Endothelial cell of umbilical vein (primary cell): ENCODE results near the gene DAPK2. TPM values are rescaled to one million over a fixed set of nuclear protein-coding genes. Genes with fewer than 3 reads are reported as not detected.

Experiments
- BruUV-seq: library from RNA; stranded (reverse); fragments of 400-500 nt; replicated peaks from 2 replicates; lab custom pipeline; 2021; lab: Mats Ljungman, UMichigan
- CTCF ChIA-PET: fragments of 300-600, 350-600 bp; sonication (Branson Sonifier 250); formaldehyde crosslinking; loops from one replicate; lab custom pipeline; 2021; ENCODE audit warnings: antibody characterized with exemption, inconsistent platforms; lab: Charles Lee
- POLR2A ChIA-PET: fragments of 300-600, 350-600 bp; sonication (Branson Sonifier 250); formaldehyde crosslinking; loops from one replicate; lab custom pipeline; 2021; ENCODE audit warnings: antibody characterized with exemption, inconsistent platforms; lab: Charles Lee
- DNase-seq: peaks from one replicate; pipeline ENCODE4 v3.0.0-alpha.2; 2011; ENCODE audit warnings: low read depth, low spot score
- FAIRE-seq: peaks from 2 replicates; lab custom pipeline; 2011; peaks lifted over from hg19 to GRCh38; lab: Jason Lieb, UNC
- H2AFZ ChIP-seq: 2 replicates; pipeline ENCODE4 v1.6.0; 2012; ENCODE audit warnings: low read depth, low read length, control low read depth, inconsistent platforms
- H3K27ac ChIP-seq: 2 replicates; pipeline ENCODE4 v1.5.1; 2011; ENCODE audit warnings: low read depth, mild to moderate bottlenecking, control low read depth, low read length, moderate library complexity; ENCODE audit not compliant: insufficient read depth
- H3K27me3 ChIP-seq, 2 experiments: 2 replicates each; pipeline versions ENCODE4 v1.6.0 to v1.6.1; 2011; ENCODE audit warnings: low read length in 2 of 2, mixed read lengths in 1 of 2; ENCODE audit not compliant: control insufficient read depth in 2 of 2, insufficient read depth in 2 of 2
- H3K36me3 ChIP-seq, 2 experiments: 2 replicates in 1 of 2; 3 replicates in 1 of 2; pipeline ENCODE4 v1.5.1; 2011; ENCODE audit warnings: low read length in 2 of 2, mild to moderate bottlenecking in 1 of 2, moderate library complexity in 1 of 2; ENCODE audit not compliant: control insufficient read depth in 2 of 2, insufficient read depth in 2 of 2; ENCODE audit errors: extremely low read depth in 1 of 2
- H3K4me1 ChIP-seq: 3 replicates; pipeline ENCODE4 v1.5.1; 2011; ENCODE audit warnings: mild to moderate bottlenecking, low read length; ENCODE audit not compliant: control insufficient read depth, insufficient read depth; ENCODE audit errors: extremely low read depth
- H3K4me2 ChIP-seq: 2 replicates; pipeline ENCODE4 v1.6.1; 2011; ENCODE audit warnings: low read length, control low read depth, mixed read lengths; ENCODE audit not compliant: insufficient read depth
- H3K4me3 ChIP-seq, 3 experiments: fragments of 200-600 bp in 1 of 3; sonication (generic), shearing (Covaris generic) in 1 of 3; replicated peaks in 1 of 3; 2 replicates each; pipeline ENCODE4 v1.5.1; 2011 to 2016; ENCODE audit warnings: control low read depth in 3 of 3, low read length in 3 of 3, mild to moderate bottlenecking in 2 of 3, inconsistent platforms in 1 of 3, low read depth in 1 of 3, moderate library complexity in 1 of 3; ENCODE audit not compliant: insufficient read depth in 1 of 3
- H3K79me2 ChIP-seq: 2 replicates; pipeline ENCODE4 v1.6.0; 2012; ENCODE audit warnings: low read length, inconsistent platforms; ENCODE audit not compliant: control insufficient read depth, insufficient read depth
- H3K9ac ChIP-seq: replicated peaks from 2 replicates; pipeline ENCODE3; 2011; ENCODE audit warnings: low read length, control low read depth; ENCODE audit not compliant: insufficient read depth; ENCODE audit errors: extremely low read depth
- H3K9me1 ChIP-seq: replicated peaks from 3 replicates; pipeline ENCODE4 v1.6.0; 2011; ENCODE audit warnings: mild to moderate bottlenecking, low read length; ENCODE audit not compliant: control insufficient read depth, insufficient read depth; ENCODE audit errors: extremely low read depth
- H3K9me3 ChIP-seq: replicated peaks from 2 replicates; pipeline ENCODE4 v1.5.1; 2012; ENCODE audit warnings: low read length, inconsistent platforms; ENCODE audit not compliant: control insufficient read depth, insufficient read depth
- H4K20me1 ChIP-seq: replicated peaks from 2 replicates; pipeline ENCODE3; 2011; ENCODE audit warnings: mild to moderate bottlenecking, low read length; ENCODE audit not compliant: control insufficient read depth, insufficient read depth; ENCODE audit errors: extremely low read depth
- EZH2 ChIP-seq: IDR thresholded peaks from 2 replicates; pipeline ENCODE4 v1.6.1; 2012; ENCODE audit warnings: borderline replicate concordance, low read depth, mild to moderate bottlenecking, moderate library complexity, low read length, inconsistent platforms; ENCODE audit not compliant: severe bottlenecking
- FOS ChIP-seq: IDR thresholded peaks from 2 replicates; pipeline ENCODE4 v1.6.1; 2011; ENCODE audit warnings: mild to moderate bottlenecking, low read length, moderate library complexity, borderline replicate concordance; ENCODE audit not compliant: insufficient read depth
- GATA2 ChIP-seq: IDR thresholded peaks from 2 replicates; pipeline ENCODE4 v1.7.0; 2011; ENCODE audit warnings: low read depth, mild to moderate bottlenecking, moderate library complexity, mixed read lengths, low read length; ENCODE audit not compliant: insufficient read length, insufficient read depth
- JUN ChIP-seq: IDR thresholded peaks from 2 replicates; pipeline ENCODE4 v1.6.1; 2011; ENCODE audit warnings: borderline replicate concordance, low read depth; ENCODE audit not compliant: insufficient read length, insufficient read depth
- MYC ChIP-seq: IDR thresholded peaks from one replicate; pipeline ENCODE4 v1.6.1; 2011; ENCODE audit warnings: mild to moderate bottlenecking, low read depth, low read length
- POLR2A ChIP-seq: IDR thresholded peaks from 2 replicates; pipeline ENCODE4 v1.6.1; 2012; ENCODE audit warnings: low read depth, mild to moderate bottlenecking, control low read depth, low read length
- POLR2AphosphoS5 ChIP-seq: IDR thresholded peaks from 2 replicates; pipeline ENCODE4 v1.6.1; 2012; ENCODE audit warnings: low read depth, mild to moderate bottlenecking, control low read depth, low read length, moderate library complexity; ENCODE audit not compliant: insufficient read depth
- dilution Hi-C: fragments of 300-500 bp; cut with MboI; formaldehyde crosslinking; loops from one replicate; pipeline ENCODE4 v1.15.0; 2019; ENCODE audit warnings: low sequenced_read_pairs; ENCODE audit not compliant: extremely low pct_ligation_motif_present
- intact Hi-C: fragments of 100-400 bp; cut with micrococcal nuclease; formaldehyde crosslinking; loops from one replicate; pipeline ENCODE4 v1.10.0; 2022
- polyA plus RNA-seq, 4 experiments: library from polyadenylated mRNA; depleted of rRNA in 3 of 4; stranded (reverse) in 3 of 4; unstranded in 1 of 4; fragments of >200 nt; gene quantifications; 2 replicates each; pipeline versions ENCODE4 v1.2.1 to v1.2.3, GENCODE V29; 2011 to 2012; ENCODE audit warnings: missing spikeins in 1 of 4
- total RNA-seq: library from RNA; stranded (reverse); gene quantifications from 2 replicates; pipeline ENCODE4 v1.2.3, GENCODE V29; 2021
- TF ChIP-seq, protein P1 (sequence below), 2 donors: IDR thresholded peaks; 1 replicate in 1 of 2; 2 replicates in 1 of 2; pipeline ENCODE4 v1.5.1; 2011; ENCODE audit warnings: low read length in 2 of 2, mild to moderate bottlenecking in 2 of 2, moderate library complexity in 2 of 2, control low read depth in 1 of 2, inconsistent platforms in 1 of 2, low read depth in 1 of 2; ENCODE audit not compliant: insufficient read depth in 1 of 2; ENCODE audit errors: extremely low read depth in 1 of 2
- TF ChIP-seq, protein P2 (sequence below): IDR thresholded peaks from 2 replicates; pipeline ENCODE4 v1.6.1; 2011; ENCODE audit not compliant: insufficient read depth, insufficient read length

DAPK2 gene
- total and polyA plus RNA-seq, 2 donors (not counting 3 experiments of a cell fraction or from before 2014, with no cell fraction given): 2.8 to 6.7 TPM

DNA sequence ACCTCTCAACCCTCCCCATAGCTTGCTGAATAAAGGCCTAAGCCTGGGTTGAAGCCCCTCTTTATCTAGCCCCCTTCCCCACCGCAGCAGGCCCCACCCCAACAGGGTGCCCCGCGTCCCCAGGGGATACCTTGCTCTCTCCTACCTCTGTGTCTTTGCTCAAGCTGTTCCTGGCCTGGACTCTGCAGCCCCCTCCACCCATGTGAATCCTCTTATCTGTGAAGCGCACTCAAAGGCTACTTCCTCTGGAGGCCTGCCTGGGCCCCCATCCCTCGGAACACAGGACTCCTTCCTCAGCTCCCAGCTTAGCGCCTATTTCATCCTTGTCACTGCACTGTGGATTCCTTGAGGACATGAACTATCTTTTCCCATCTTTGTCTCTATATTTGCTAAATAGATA lies 151.1 kb downstream of the DAPK2 start:
- no peaks in the 10 kb centered on the region for H4K20me1 ChIP-seq
- no peaks in the 10 kb centered on the region for H3K27me3 ChIP-seq
- no peak overlapping the region for H3K4me3 ChIP-seq
- no TSS peak for BruUV-seq
- no peak for FAIRE-seq
- ChIA-PET CTCF (interaction anchor here (2.1 to 8.1 kb wide), 2 partner anchors 141 to 152 kb away, joined by 5 to 105 read pairs; no protein-coding TSS in a partner anchor), POLR2A (interaction anchor here (0.7 kb wide), 1 partner anchor 9 kb away, joined by 4 read pairs; no protein-coding TSS in a partner anchor)
- H3K79me2 ChIP-seq: no peaks in the 10 kb centered on the region
- dilution Hi-C loops (no loop called here), intact Hi-C loops (no loop called here)
- peaks cover 11% of the 10 kb centered on the region for H3K4me1 ChIP-seq
- no peaks in the 10 kb centered on the region for H3K9me1 ChIP-seq
- H3K27ac ChIP-seq: no peak overlapping the region
- no peak overlapping the region for H3K4me2 ChIP-seq
- no peak for DNase-seq
- TF ChIP-seq FOS (no peak), MYC (no peak), POLR2A (no peak), GATA2 (no peak), EZH2 (no peak), JUN (no peak), POLR2AphosphoS5 (no peak)
- TF ChIP-seq, protein P1, sequence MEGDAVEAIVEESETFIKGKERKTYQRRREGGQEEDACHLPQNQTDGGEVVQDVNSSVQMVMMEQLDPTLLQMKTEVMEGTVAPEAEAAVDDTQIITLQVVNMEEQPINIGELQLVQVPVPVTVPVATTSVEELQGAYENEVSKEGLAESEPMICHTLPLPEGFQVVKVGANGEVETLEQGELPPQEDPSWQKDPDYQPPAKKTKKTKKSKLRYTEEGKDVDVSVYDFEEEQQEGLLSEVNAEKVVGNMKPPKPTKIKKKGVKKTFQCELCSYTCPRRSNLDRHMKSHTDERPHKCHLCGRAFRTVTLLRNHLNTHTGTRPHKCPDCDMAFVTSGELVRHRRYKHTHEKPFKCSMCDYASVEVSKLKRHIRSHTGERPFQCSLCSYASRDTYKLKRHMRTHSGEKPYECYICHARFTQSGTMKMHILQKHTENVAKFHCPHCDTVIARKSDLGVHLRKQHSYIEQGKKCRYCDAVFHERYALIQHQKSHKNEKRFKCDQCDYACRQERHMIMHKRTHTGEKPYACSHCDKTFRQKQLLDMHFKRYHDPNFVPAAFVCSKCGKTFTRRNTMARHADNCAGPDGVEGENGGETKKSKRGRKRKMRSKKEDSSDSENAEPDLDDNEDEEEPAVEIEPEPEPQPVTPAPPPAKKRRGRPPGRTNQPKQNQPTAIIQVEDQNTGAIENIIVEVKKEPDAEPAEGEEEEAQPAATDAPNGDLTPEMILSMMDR (IDR thresholded peaks at IDR 0.05; ENCODE audit: extremely low read depth in 1 of 2, insufficient read depth in 1 of 2, low read depth in 1 of 2, low read length in 2 of 2): no peak
- TF ChIP-seq, protein P2, sequence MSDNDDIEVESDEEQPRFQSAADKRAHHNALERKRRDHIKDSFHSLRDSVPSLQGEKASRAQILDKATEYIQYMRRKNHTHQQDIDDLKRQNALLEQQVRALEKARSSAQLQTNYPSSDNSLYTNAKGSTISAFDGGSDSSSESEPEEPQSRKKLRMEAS: no peak
- no peak overlapping the region for H3K9ac ChIP-seq
- H2AFZ ChIP-seq: no peak overlapping the region
- no peaks in the 10 kb centered on the region for H3K9me3 ChIP-seq
- H3K36me3 ChIP-seq: no peaks in the 10 kb centered on the region
